Right kidney (tissue), 9 donors: ENCODE data around the gene ZNF148.
"Not testable (repeated sequence)": the region's sequence is repeated elsewhere in the genome, so short reads cannot be mapped to it uniquely, and the experiment has no call there.

Experiments used
- DNase-seq: peaks from one replicate; pipeline ENCODE4 v3.0.0-alpha.2; 2016
- long read RNA-seq, 8 donors: transcript quantifications; one replicate each; lab custom pipeline, GENCODE V29; 2026

The ZNF148 gene, protein sequence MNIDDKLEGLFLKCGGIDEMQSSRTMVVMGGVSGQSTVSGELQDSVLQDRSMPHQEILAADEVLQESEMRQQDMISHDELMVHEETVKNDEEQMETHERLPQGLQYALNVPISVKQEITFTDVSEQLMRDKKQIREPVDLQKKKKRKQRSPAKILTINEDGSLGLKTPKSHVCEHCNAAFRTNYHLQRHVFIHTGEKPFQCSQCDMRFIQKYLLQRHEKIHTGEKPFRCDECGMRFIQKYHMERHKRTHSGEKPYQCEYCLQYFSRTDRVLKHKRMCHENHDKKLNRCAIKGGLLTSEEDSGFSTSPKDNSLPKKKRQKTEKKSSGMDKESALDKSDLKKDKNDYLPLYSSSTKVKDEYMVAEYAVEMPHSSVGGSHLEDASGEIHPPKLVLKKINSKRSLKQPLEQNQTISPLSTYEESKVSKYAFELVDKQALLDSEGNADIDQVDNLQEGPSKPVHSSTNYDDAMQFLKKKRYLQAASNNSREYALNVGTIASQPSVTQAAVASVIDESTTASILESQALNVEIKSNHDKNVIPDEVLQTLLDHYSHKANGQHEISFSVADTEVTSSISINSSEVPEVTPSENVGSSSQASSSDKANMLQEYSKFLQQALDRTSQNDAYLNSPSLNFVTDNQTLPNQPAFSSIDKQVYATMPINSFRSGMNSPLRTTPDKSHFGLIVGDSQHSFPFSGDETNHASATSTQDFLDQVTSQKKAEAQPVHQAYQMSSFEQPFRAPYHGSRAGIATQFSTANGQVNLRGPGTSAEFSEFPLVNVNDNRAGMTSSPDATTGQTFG
- long read RNA-seq, donor 1, full-length matches to known transcripts: 3 of 3 reads
- long read RNA-seq, donor 1, partial matches to known transcripts: 0 of 3 reads
- long read RNA-seq, donor 1, other reads (novel, unspliced or antisense): 0 of 3 reads
- long read RNA-seq, donor 2, full-length matches to known transcripts: 2 of 2 reads
- long read RNA-seq, donor 2, partial matches to known transcripts: 0 of 2 reads
- long read RNA-seq, donor 2, other reads (novel, unspliced or antisense): 0 of 2 reads
- long read RNA-seq, donor 3, full-length matches to known transcripts: 3 of 3 reads
- long read RNA-seq, donor 3, partial matches to known transcripts: 0 of 3 reads
- long read RNA-seq, donor 3, other reads (novel, unspliced or antisense): 0 of 3 reads
- long read RNA-seq, donor 4, full-length matches to known transcripts: 3 of 3 reads
- long read RNA-seq, donor 4, partial matches to known transcripts: 0 of 3 reads
- long read RNA-seq, donor 4, other reads (novel, unspliced or antisense): 0 of 3 reads
- long read RNA-seq, donor 5, full-length matches to known transcripts: 2 of 2 reads
- long read RNA-seq, donor 5, partial matches to known transcripts: 0 of 2 reads
- long read RNA-seq, donor 5, other reads (novel, unspliced or antisense): 0 of 2 reads
- long read RNA-seq, donor 6, full-length matches to known transcripts: 9 of 9 reads
- long read RNA-seq, donor 6, partial matches to known transcripts: 0 of 9 reads
- long read RNA-seq, donor 6, other reads (novel, unspliced or antisense): 0 of 9 reads
- long read RNA-seq, donor 7, full-length matches to known transcripts: 11 of 11 reads
- long read RNA-seq, donor 7, partial matches to known transcripts: 0 of 11 reads
- long read RNA-seq, donor 7, other reads (novel, unspliced or antisense): 0 of 11 reads
- long read RNA-seq, donor 8, full-length matches to known transcripts: 11 of 11 reads
- long read RNA-seq, donor 8, partial matches to known transcripts: 0 of 11 reads
- long read RNA-seq, donor 8, other reads (novel, unspliced or antisense): 0 of 11 reads

- peak; percentile 97 for DNase-seq
Measured at GRCh38 chr3:125374996-125375941, at the start of gene ZNF148. ZNF148 (minus strand) TSS chr3:125375325; CDS start chr3:125313640, 61,685 bp downstream.

DNA sequence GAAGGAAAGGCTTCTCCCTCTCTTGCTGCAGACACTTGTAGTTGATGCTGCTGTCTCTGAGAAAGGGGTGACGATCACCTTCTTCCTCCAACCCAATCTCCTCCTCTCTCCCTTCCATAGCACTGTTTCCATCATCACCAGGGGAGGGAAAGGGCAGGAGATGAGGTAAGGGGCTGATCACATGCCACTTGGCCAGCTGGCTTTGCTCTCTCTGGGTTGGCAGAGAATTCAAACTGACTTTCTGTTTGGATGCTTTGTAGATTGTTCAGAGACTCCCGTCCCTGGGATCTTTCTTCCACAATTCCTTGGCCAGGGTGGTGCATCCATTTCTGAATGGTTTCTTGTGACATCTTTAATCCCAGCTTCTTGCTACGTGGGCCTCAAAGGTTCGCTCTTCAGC, 43.2 kb upstream of the ZNF148 start:
- no peak for DNase-seq

DNA sequence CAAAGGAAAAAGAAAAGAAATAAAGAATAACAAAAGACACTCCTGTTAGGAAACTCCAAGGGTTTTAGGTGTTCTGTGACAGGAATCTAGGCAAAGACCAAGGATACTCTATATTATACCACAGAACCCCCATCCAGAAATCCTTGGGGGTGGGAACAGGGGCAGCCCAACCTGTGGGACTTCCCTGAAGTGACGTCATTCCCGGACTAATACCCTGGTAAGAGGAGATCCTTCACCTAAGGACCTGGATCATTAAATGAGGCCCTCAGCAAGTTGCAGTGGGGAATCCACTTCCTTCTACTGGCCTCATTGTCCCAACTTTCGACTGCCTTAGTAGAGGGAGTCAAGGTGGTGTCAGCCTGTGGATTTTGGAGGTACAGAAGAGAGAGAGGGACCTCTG, 41.1 kb upstream of the ZNF148 start:
- DNase-seq: no peak

GRCh38 chr3:125414669-125415068, 39.5 kb upstream of the ZNF148 start:
- no peak for DNase-seq

DNA sequence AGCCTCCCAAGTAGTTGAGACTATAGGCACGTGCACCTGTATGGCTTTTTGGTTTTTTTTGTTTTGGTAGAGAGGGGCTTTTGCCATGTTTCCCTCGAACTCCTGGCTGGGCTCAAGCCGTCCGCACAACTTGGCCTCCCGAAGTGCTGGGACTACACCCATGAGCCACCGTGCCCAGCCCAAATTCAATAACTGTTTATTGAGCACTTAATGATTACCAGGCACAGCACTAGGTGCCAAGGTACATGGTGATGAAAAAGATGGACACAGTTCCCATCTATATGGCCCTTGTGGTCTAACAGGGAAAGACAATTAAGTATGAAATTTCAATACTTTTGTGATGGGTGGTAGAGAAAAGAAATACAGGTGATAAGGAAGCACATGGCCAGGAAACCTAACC, 35.8 kb upstream of the ZNF148 start:
- no peak for DNase-seq

DNA sequence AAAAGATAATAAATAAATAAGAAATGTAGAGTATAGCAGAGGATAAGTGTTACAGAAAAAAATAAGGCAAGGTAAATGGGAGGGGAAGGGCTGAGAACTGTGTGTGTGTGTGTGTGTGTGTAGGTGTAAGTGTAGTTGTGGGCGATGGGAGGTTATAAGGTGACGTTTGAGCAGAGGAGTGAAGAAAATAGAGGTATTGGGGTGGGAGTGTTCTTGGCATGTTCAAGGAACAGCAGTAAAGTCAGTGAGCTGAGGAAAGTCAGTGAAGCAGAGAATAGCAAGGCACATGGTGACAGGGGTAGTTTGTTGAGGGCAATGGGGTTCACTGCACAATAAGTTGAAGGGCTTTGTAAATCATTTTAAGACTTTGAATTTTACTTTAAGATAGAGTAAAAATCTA, 30.9 kb upstream of the ZNF148 start:
- DNase-seq: peak; percentile 17

DNA sequence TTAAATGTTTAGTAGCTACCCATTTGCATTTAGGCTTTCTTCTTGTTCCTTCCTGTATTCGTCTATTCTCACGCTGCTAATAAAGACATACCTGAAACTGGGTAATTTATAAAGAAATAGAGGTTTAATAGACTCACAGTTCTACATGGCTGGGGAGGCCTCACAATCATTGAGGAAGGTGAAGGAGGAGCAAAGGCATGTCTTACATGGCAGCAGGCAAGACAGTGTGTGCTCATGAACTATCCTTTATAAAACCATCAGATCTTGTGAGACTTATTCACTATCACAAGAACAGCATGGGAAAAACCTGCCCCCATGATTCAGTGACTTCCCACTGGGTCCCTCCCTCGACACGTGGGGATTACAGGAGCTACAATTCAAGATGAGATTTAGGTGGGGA, 30.4 kb upstream of the ZNF148 start:
- DNase-seq: not testable (repeated sequence)

- DNase-seq: no peak
Measured at GRCh38 chr3:125403789-125404188, 28.7 kb upstream of the ZNF148 start.

- DNase-seq: no peak
Measured at GRCh38 chr3:125402639-125403038, 27.5 kb upstream of the ZNF148 start.

GRCh38 chr3:125401402-125401801, 26.3 kb upstream of the ZNF148 start:
- DNase-seq: no peak

- DNase-seq: no peak
Measured at GRCh38 chr3:125398952-125399351, 23.8 kb upstream of the ZNF148 start.

DNA sequence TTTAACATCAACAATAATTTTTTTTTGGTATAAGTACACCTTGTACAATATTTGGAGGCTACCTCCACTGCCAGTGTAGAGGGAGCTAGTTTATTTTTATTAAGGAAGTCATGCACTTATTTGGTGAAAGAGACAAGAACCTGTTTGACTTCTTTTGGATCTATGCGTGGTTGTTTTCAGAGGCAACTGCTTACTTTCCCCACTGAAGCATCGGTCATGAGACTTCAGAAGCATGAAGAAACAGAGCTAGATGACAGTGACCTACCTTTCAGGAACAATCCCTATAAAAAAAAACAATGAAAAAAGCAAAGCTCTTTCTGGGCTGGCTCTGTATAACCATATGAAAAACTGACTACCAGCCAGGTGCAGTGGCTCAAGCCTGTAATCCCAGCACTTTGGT, 20.0 kb upstream of the ZNF148 start:
- no peak for DNase-seq

- DNase-seq: no peak
Measured at GRCh38 chr3:125394406-125394805, 19.3 kb upstream of the ZNF148 start.

DNA sequence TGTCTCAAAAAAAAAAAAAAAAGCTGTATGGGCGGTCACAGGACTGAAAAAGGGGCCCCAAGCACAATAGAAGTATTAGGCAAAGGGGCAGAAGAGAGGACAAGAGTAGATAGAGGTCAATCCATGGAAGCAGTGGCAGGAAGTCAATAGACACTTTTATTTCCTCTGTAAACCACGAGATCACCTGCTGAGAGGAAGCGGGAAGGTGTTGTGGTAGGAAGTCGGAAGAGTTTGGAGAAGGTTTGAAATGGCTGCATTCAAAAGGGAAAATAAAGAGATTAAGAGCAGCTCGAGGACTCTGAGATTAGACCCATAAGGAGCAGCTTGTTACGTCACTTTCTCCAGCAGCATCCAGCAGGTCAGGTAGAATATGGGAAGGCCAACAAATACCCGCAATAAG, 14.2 kb upstream of the ZNF148 start:
- DNase-seq: no peak

- DNase-seq: not testable (repeated sequence)
Measured at GRCh38 chr3:125388369-125388768, 13.2 kb upstream of the ZNF148 start.

DNA sequence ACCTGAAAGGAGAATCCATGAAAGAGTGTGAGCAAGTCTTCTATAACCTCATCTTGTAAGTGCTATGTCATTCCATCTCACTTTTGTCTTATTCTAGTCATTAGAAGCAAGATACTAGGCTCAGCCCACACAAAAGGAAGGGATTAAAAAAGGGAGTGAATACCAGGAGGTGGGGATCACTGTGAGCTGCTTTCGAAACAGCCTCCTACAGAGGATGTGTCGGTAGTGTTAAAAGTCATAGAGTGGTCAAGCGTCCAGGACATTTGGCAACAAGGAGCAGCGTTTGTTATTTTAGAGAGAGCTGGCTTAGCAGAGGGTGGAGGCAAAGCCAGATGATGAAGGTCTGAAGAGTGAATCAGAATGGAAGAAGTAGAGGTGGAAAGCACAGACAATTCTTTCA, 11.7 kb upstream of the ZNF148 start:
- no peak for DNase-seq

- no peak for DNase-seq
Measured at GRCh38 chr3:125383744-125384143, 8.6 kb upstream of the ZNF148 start.

- DNase-seq: no peak
Measured at GRCh38 chr3:125382298-125382697, 7.2 kb upstream of the ZNF148 start.

DNA sequence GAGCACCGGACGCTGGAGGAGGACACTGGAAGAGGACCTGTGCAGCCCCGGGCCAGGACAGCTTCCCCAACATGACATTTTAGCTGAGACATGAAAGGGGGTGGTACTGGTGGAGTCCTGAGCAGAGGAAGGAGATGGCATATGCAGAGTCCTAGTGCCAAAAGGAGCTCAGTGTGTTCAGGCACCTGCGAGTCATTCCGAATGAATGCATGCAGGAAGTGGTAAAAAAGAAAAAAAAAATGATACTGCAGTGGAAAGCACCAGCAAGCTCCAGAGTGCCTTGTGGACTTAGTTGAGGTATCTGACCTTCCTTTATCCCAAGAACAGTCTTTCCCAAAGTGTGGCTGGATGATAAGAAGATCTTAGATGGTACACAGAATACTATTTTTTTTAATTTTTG, 6.6 kb upstream of the ZNF148 start:
- DNase-seq: no peak

- DNase-seq: no peak
Measured at GRCh38 chr3:125381314-125381713, 6.2 kb upstream of the ZNF148 start.
